Endothelial cell of umbilical vein (primary cell): ENCODE data around the gene TMC1. TPM values are rescaled to one million over a fixed set of nuclear protein-coding genes. Genes with fewer than 3 reads are reported as not detected.

Source experiments
- BruUV-seq: library from RNA; stranded (reverse); fragments of 400-500 nt; replicated peaks from 2 replicates; lab custom pipeline; 2021; lab: Mats Ljungman, UMichigan
- CTCF ChIA-PET: fragments of 300-600, 350-600 bp; sonication (Branson Sonifier 250); formaldehyde crosslinking; loops from one replicate; lab custom pipeline; 2021; ENCODE audit warnings: antibody characterized with exemption, inconsistent platforms; lab: Charles Lee
- POLR2A ChIA-PET: fragments of 300-600, 350-600 bp; sonication (Branson Sonifier 250); formaldehyde crosslinking; loops from one replicate; lab custom pipeline; 2021; ENCODE audit warnings: antibody characterized with exemption, inconsistent platforms; lab: Charles Lee
- DNase-seq: peaks from one replicate; pipeline ENCODE4 v3.0.0-alpha.2; 2011; ENCODE audit warnings: low read depth, low spot score
- FAIRE-seq: peaks from 2 replicates; lab custom pipeline; 2011; peaks lifted over from hg19 to GRCh38; lab: Jason Lieb, UNC
- H2AFZ ChIP-seq: 2 replicates; pipeline ENCODE4 v1.6.0; 2012; ENCODE audit warnings: low read depth, low read length, control low read depth, inconsistent platforms
- H3K27ac ChIP-seq: 2 replicates; pipeline ENCODE4 v1.5.1; 2011; ENCODE audit warnings: low read depth, mild to moderate bottlenecking, control low read depth, low read length, moderate library complexity; ENCODE audit not compliant: insufficient read depth
- H3K27me3 ChIP-seq, 2 experiments: 2 replicates each; pipeline versions ENCODE4 v1.6.0 to v1.6.1; 2011; ENCODE audit warnings: low read length in 2 of 2, mixed read lengths in 1 of 2; ENCODE audit not compliant: control insufficient read depth in 2 of 2, insufficient read depth in 2 of 2
- H3K36me3 ChIP-seq, 2 experiments: 2 replicates in 1 of 2; 3 replicates in 1 of 2; pipeline ENCODE4 v1.5.1; 2011; ENCODE audit warnings: low read length in 2 of 2, mild to moderate bottlenecking in 1 of 2, moderate library complexity in 1 of 2; ENCODE audit not compliant: control insufficient read depth in 2 of 2, insufficient read depth in 2 of 2; ENCODE audit errors: extremely low read depth in 1 of 2
- H3K4me1 ChIP-seq: 3 replicates; pipeline ENCODE4 v1.5.1; 2011; ENCODE audit warnings: mild to moderate bottlenecking, low read length; ENCODE audit not compliant: control insufficient read depth, insufficient read depth; ENCODE audit errors: extremely low read depth
- H3K4me2 ChIP-seq: 2 replicates; pipeline ENCODE4 v1.6.1; 2011; ENCODE audit warnings: low read length, control low read depth, mixed read lengths; ENCODE audit not compliant: insufficient read depth
- H3K4me3 ChIP-seq, 3 experiments: fragments of 200-600 bp in 1 of 3; sonication (generic), shearing (Covaris generic) in 1 of 3; replicated peaks in 1 of 3; 2 replicates each; pipeline ENCODE4 v1.5.1; 2011 to 2016; ENCODE audit warnings: control low read depth in 3 of 3, low read length in 3 of 3, mild to moderate bottlenecking in 2 of 3, inconsistent platforms in 1 of 3, low read depth in 1 of 3, moderate library complexity in 1 of 3; ENCODE audit not compliant: insufficient read depth in 1 of 3
- H3K79me2 ChIP-seq: 2 replicates; pipeline ENCODE4 v1.6.0; 2012; ENCODE audit warnings: low read length, inconsistent platforms; ENCODE audit not compliant: control insufficient read depth, insufficient read depth
- H3K9ac ChIP-seq: replicated peaks from 2 replicates; pipeline ENCODE3; 2011; ENCODE audit warnings: low read length, control low read depth; ENCODE audit not compliant: insufficient read depth; ENCODE audit errors: extremely low read depth
- H3K9me1 ChIP-seq: replicated peaks from 3 replicates; pipeline ENCODE4 v1.6.0; 2011; ENCODE audit warnings: mild to moderate bottlenecking, low read length; ENCODE audit not compliant: control insufficient read depth, insufficient read depth; ENCODE audit errors: extremely low read depth
- H3K9me3 ChIP-seq: replicated peaks from 2 replicates; pipeline ENCODE4 v1.5.1; 2012; ENCODE audit warnings: low read length, inconsistent platforms; ENCODE audit not compliant: control insufficient read depth, insufficient read depth
- H4K20me1 ChIP-seq: replicated peaks from 2 replicates; pipeline ENCODE3; 2011; ENCODE audit warnings: mild to moderate bottlenecking, low read length; ENCODE audit not compliant: control insufficient read depth, insufficient read depth; ENCODE audit errors: extremely low read depth
- EZH2 ChIP-seq: IDR thresholded peaks from 2 replicates; pipeline ENCODE4 v1.6.1; 2012; ENCODE audit warnings: borderline replicate concordance, low read depth, mild to moderate bottlenecking, moderate library complexity, low read length, inconsistent platforms; ENCODE audit not compliant: severe bottlenecking
- FOS ChIP-seq: IDR thresholded peaks from 2 replicates; pipeline ENCODE4 v1.6.1; 2011; ENCODE audit warnings: mild to moderate bottlenecking, low read length, moderate library complexity, borderline replicate concordance; ENCODE audit not compliant: insufficient read depth
- GATA2 ChIP-seq: IDR thresholded peaks from 2 replicates; pipeline ENCODE4 v1.7.0; 2011; ENCODE audit warnings: low read depth, mild to moderate bottlenecking, moderate library complexity, mixed read lengths, low read length; ENCODE audit not compliant: insufficient read length, insufficient read depth
- JUN ChIP-seq: IDR thresholded peaks from 2 replicates; pipeline ENCODE4 v1.6.1; 2011; ENCODE audit warnings: borderline replicate concordance, low read depth; ENCODE audit not compliant: insufficient read length, insufficient read depth
- MYC ChIP-seq: IDR thresholded peaks from one replicate; pipeline ENCODE4 v1.6.1; 2011; ENCODE audit warnings: mild to moderate bottlenecking, low read depth, low read length
- POLR2A ChIP-seq: IDR thresholded peaks from 2 replicates; pipeline ENCODE4 v1.6.1; 2012; ENCODE audit warnings: low read depth, mild to moderate bottlenecking, control low read depth, low read length
- POLR2AphosphoS5 ChIP-seq: IDR thresholded peaks from 2 replicates; pipeline ENCODE4 v1.6.1; 2012; ENCODE audit warnings: low read depth, mild to moderate bottlenecking, control low read depth, low read length, moderate library complexity; ENCODE audit not compliant: insufficient read depth
- dilution Hi-C: fragments of 300-500 bp; cut with MboI; formaldehyde crosslinking; loops from one replicate; pipeline ENCODE4 v1.15.0; 2019; ENCODE audit warnings: low sequenced_read_pairs; ENCODE audit not compliant: extremely low pct_ligation_motif_present
- intact Hi-C: fragments of 100-400 bp; cut with micrococcal nuclease; formaldehyde crosslinking; loops from one replicate; pipeline ENCODE4 v1.10.0; 2022
- polyA plus RNA-seq, 4 experiments: library from polyadenylated mRNA; depleted of rRNA in 3 of 4; stranded (reverse) in 3 of 4; unstranded in 1 of 4; fragments of >200 nt; gene quantifications; 2 replicates each; pipeline versions ENCODE4 v1.2.1 to v1.2.3, GENCODE V29; 2011 to 2012; ENCODE audit warnings: missing spikeins in 1 of 4
- total RNA-seq: library from RNA; stranded (reverse); gene quantifications from 2 replicates; pipeline ENCODE4 v1.2.3, GENCODE V29; 2021
- TF ChIP-seq, protein P1 (sequence below): IDR thresholded peaks from 2 replicates; pipeline ENCODE4 v1.6.1; 2011; ENCODE audit not compliant: insufficient read depth, insufficient read length
- TF ChIP-seq, protein P2 (sequence below), 2 donors: IDR thresholded peaks; 1 replicate in 1 of 2; 2 replicates in 1 of 2; pipeline ENCODE4 v1.5.1; 2011; ENCODE audit warnings: low read length in 2 of 2, mild to moderate bottlenecking in 2 of 2, moderate library complexity in 2 of 2, control low read depth in 1 of 2, inconsistent platforms in 1 of 2, low read depth in 1 of 2; ENCODE audit not compliant: insufficient read depth in 1 of 2; ENCODE audit errors: extremely low read depth in 1 of 2

Gene TMC1
- total and polyA plus RNA-seq, 2 donors (not counting 3 experiments of a cell fraction or from before 2014, with no cell fraction given) = 1.5 TPM; not detected in 1

DNA sequence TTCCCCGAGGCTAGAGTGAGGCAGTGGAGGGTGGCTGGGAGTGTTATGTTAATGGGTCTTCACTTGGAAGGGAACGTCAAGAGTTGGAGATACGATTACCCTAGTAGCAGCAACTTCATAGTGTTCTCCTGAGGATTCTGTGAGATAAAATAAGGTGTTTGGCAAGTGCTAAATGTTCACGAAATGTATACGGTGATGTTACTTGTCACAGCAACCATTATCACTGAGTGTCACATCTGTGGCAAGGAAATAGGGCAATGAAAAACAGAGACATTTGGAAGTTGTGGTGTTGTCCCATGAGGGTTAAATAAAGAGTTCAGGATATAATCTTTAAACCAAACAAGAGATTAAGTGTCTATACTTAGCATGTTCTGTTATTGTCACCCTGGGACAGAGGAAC, 248.1 kb downstream of the TMC1 start:
- H3K9me1 ChIP-seq = no peaks in the 10 kb centered on the region
- FAIRE-seq (no peak), DNase-seq (no peak)
- H2AFZ ChIP-seq = no peak overlapping the region
- H3K27me3 ChIP-seq = no peaks in the 10 kb centered on the region
- H3K4me3 ChIP-seq = no peak overlapping the region
- no TSS peak for BruUV-seq
- no peaks in the 10 kb centered on the region for H3K36me3 ChIP-seq
- dilution Hi-C loops = no loop called here
- H3K4me2 ChIP-seq = no peak overlapping the region
- ChIA-PET CTCF (no interaction called here), POLR2A (no interaction called here)
- H3K9me3 ChIP-seq = no peaks in the 10 kb centered on the region
- H3K9ac ChIP-seq = no peak overlapping the region
- H3K79me2 ChIP-seq = no peaks in the 10 kb centered on the region
- H4K20me1 ChIP-seq = no peaks in the 10 kb centered on the region
- TF ChIP-seq, protein P1, sequence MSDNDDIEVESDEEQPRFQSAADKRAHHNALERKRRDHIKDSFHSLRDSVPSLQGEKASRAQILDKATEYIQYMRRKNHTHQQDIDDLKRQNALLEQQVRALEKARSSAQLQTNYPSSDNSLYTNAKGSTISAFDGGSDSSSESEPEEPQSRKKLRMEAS = no peak
- TF ChIP-seq JUN = no peak
- no peak for TF ChIP-seq GATA2
- TF ChIP-seq, protein P2, sequence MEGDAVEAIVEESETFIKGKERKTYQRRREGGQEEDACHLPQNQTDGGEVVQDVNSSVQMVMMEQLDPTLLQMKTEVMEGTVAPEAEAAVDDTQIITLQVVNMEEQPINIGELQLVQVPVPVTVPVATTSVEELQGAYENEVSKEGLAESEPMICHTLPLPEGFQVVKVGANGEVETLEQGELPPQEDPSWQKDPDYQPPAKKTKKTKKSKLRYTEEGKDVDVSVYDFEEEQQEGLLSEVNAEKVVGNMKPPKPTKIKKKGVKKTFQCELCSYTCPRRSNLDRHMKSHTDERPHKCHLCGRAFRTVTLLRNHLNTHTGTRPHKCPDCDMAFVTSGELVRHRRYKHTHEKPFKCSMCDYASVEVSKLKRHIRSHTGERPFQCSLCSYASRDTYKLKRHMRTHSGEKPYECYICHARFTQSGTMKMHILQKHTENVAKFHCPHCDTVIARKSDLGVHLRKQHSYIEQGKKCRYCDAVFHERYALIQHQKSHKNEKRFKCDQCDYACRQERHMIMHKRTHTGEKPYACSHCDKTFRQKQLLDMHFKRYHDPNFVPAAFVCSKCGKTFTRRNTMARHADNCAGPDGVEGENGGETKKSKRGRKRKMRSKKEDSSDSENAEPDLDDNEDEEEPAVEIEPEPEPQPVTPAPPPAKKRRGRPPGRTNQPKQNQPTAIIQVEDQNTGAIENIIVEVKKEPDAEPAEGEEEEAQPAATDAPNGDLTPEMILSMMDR (IDR thresholded peaks at IDR 0.05; ENCODE audit: extremely low read depth in 1 of 2, insufficient read depth in 1 of 2, low read depth in 1 of 2, low read length in 2 of 2) = no peak
- no peak for TF ChIP-seq FOS
- TF ChIP-seq POLR2A = no peak
- no peak for TF ChIP-seq POLR2AphosphoS5
- no peak for TF ChIP-seq MYC
- TF ChIP-seq EZH2 = no peak
- no peaks in the 10 kb centered on the region for H3K4me1 ChIP-seq
- no peak overlapping the region for H3K27ac ChIP-seq
- intact Hi-C loops = no loop called here
